Measurements from ENCODE around the gene MARK4.
"Not testable (repeated sequence)": the region's sequence is repeated elsewhere in the genome, so short reads cannot be mapped to it uniquely, and the experiment has no call there.

Gene MARK4

DNA sequence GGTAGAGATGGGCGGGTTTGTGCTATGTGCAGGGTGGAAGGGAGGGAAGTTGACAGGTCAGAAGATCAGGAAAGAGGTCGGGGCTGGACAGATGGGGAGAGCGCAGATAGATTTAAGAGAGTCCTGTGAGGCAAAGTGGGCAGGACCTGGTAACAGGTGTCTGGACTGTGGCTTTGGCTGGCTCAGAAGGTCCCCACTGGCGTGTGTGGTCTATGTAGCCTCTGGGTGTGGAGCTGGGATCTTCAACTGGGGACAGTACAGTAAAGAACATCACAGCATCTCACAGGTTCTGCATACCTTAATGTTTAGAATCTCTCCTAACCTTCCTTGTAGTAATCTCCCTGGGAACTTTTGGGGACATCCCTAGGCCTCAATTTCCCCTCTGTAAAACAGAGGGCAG is 53.9 kb downstream of the MARK4 start:
- DNase-seq (ENCODE audit: low read depth in 2 of 2), result no peak

- no peak for DNase-seq (ENCODE audit: low read depth in 2 of 2)
Measured at GRCh38 chr19:45305421-45305820, 54.4 kb downstream of the MARK4 start.

- no peak for DNase-seq (ENCODE audit: low read depth in 2 of 2)
Measured at GRCh38 chr19:45306040-45306439, 55.0 kb downstream of the MARK4 start.

- no peak for DNase-seq (ENCODE audit: low read depth in 2 of 2)
Measured at GRCh38 chr19:45306518-45307027, 55.5 kb downstream of the MARK4 start.

DNA sequence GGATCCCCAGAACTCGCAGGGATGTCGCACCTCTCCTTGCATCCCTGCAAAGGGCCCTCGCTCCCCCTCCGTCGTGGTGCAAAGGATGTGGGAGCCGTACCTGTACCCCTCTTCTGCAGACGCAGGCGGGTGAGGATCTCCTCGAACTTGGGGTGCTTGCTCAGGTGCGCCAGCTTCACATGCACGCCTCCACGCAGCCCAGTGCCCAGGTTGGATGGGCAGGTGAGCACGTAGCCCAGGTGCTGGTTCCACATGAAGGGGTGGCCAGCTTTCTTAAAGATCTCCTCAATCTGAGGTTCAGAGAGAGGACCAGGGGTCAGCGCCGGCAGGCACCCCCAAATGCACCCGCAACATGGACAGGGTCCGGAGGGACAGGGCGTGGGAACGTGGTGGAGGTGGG is 56.3 kb downstream of the MARK4 start:
- DNase-seq (ENCODE audit: low read depth in 2 of 2), result no peak

DNA sequence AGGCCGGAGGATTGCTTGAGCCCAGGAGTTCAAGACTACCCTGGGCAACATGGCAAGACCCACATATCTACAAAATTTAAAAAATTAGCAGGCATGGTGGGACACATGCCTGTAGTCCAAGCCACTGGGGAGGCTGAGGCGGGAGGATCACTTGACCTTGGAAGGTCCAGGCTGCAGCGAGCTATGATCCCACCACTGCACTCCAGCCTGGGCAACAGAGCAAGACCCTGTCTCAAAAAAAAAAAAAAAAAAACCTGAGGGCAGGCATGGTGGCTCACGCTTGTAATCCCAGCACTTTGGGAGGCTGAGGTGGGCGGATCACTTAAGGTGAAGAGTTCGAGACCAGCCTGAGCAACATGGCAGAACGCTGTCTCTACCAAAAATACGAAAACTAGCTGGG is 58.3 kb downstream of the MARK4 start:
- DNase-seq (ENCODE audit: low read depth in 2 of 2), result not testable (repeated sequence)

GRCh38 chr19:45311621-45312020 is 60.5 kb downstream of the MARK4 start:
- DNase-seq (ENCODE audit: low read depth in 2 of 2), result no peak

GRCh38 chr19:45312285-45312684 is 61.2 kb downstream of the MARK4 start:
- not testable (repeated sequence) for DNase-seq (ENCODE audit: low read depth in 2 of 2)

- no peak for DNase-seq (ENCODE audit: low read depth in 2 of 2)
Measured at GRCh38 chr19:45314708-45315245, 63.7 kb downstream of the MARK4 start.

DNA sequence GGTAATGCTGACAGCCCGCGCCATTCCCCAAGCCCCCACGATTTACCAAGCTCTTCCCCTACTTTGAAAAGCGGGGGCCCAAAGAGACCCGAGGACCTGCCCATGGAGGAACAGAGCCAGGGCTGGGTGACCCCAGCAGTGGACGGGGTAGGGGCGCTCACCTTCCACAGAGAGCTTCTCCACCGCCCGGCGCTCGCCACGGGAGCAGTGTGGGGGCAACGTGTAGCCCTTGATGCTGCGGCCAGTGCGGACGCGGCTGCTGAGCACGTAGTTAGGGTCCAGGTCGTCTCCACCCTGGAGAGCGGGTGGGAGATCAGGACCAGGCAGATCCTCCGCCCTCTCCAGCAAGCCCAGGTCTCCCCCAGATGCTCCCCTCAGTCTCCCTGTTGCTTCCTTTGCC is 64.2 kb downstream of the MARK4 start:
- DNase-seq (ENCODE audit: low read depth in 2 of 2), result no peak

- no peak for DNase-seq (ENCODE audit: low read depth in 2 of 2)
Measured at GRCh38 chr19:45320997-45321775, 70.1 kb downstream of the MARK4 start.

- DNase-seq (ENCODE audit: low read depth in 2 of 2), result no peak
Measured at GRCh38 chr19:45321848-45322247, 70.8 kb downstream of the MARK4 start.

DNA sequence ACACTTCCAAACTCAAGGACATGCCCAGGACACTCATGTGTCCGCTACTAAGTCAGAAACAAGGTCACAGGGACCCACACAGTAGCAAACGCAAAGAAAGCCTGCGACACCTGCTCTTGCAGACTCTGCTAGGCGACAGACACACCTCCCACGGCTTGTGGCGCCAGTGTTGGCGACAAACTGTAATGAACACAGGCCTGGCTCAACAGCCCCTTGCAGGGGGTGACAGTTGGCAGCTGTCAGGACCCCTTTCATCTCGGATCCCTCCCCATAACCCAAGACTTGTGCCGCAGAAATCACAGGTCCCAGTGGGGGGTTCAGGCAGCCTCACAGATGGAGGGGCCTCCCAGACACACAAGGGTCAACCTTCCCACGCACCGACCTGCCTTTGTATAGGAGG is 71.2 kb downstream of the MARK4 start:
- no peak for DNase-seq (ENCODE audit: low read depth in 2 of 2)

DNA sequence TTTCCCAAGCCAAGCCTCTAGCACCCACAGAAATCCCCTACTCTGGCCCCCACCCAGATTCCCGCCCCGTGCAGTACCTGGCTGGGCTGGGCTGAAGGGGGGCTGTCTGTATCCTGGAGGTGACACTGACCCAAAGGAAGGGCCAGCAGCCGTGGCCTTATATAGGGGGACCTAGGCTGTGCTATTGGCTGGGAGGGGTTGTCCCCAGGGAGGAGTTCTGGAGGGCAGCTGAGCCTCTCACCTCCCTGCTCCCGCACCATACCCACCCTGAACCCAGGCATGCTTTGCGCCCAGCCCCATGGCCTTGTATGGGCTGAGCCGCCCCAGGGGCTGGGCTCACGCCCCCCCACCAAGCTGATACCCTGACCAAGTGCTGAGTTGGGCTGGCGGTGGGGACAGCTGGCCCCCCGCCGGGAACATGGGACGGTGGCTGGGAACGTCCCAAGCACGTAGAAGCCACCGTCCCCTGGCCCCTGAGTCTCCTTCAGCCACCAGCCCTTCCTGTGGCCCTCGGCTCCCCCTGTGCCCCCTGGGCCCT is 71.7 kb downstream of the MARK4 start, which contains the start of gene CKM:
Gene CKM (minus strand): TSS at position 132 of the 538 bp plus-strand sequence. CDS start 3,162 bp downstream, outside the sequence.
- DNase-seq (ENCODE audit: low read depth in 2 of 2), result no peak

- no peak for DNase-seq (ENCODE audit: low read depth in 2 of 2)
Measured at GRCh38 chr19:45323671-45324081, 72.6 kb downstream of the MARK4 start.

- DNase-seq (ENCODE audit: low read depth in 2 of 2), result no peak
Measured at GRCh38 chr19:45324349-45324907, 73.4 kb downstream of the MARK4 start.

- no peak for DNase-seq (ENCODE audit: low read depth in 2 of 2)
Measured at GRCh38 chr19:45327404-45328143, 76.5 kb downstream of the MARK4 start.

DNA sequence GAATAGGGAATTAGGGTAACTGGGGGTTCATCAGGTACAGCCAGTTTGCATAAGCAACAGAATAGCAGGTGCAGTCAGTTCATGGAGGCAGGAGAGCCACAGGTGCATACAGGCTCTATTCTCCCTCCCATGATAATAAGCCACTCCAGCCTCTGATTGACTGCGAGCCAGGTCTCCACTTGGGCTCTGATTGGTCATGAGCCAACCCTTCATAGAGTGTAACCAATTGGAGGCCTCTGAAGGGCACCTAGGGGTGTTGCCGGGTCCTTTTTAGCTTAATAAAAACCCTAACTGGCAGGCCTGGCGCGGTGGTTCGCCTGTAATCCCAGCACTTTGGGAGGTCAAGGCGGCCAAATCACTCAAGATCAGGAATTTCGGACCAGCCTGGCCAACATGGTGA is 80.3 kb downstream of the MARK4 start:
- no peak for DNase-seq (ENCODE audit: low read depth in 2 of 2)

- DNase-seq (ENCODE audit: low read depth in 2 of 2), result no peak
Measured at GRCh38 chr19:45333609-45334303, 82.7 kb downstream of the MARK4 start.

GRCh38 chr19:45334881-45335280 is 83.8 kb downstream of the MARK4 start:
- not testable (repeated sequence) for DNase-seq (ENCODE audit: low read depth in 2 of 2)

DNA sequence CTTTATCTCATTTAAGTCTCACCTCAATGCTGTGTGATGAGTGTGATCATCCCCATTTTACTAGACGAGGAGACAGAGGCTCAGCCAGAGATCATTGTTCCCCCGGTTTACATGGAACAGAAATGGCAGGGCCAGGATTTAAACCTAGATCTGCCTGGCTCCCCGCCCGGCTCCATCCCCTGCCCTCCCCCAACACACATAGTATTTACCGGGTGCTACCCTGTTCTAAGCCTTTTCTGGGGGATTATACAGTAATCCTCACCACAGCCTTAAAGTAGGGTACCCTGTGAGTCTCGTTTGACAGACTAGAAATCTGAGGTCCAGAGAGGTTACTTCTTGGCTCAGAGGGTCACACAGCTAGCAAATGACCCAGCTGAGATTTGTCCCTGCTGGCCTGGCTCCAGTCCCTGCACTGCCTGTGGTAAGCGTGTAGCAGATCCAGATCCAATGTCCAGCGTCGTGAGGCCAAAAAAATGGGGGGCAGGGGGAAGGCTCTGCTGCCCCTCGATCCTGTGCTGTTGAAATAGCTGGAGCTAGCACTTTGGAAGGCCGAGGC is 85.7 kb downstream of the MARK4 start:
- DNase-seq (ENCODE audit: low read depth in 2 of 2), result no peak

Measured in stimulated activated CD4-positive, alpha-beta T cell treated with anti-CD3 and anti-CD28 coated beads, Interleukin-1b, Interleukin-23, amount 100 ng/mL, for 4 hours (primary cell).